GM19467 (cell line): Measurements from ENCODE around the gene MYOCD.

Source experiments
- ATAC-seq: cut with Tn5 transposase; IDR thresholded peaks from one replicate; pipeline ENCODE4 v1.9.1; 2021; ENCODE audit warnings: mild to moderate bottlenecking, moderate library complexity; ENCODE audit not compliant: unreplicated experiment

Gene MYOCD

DNA sequence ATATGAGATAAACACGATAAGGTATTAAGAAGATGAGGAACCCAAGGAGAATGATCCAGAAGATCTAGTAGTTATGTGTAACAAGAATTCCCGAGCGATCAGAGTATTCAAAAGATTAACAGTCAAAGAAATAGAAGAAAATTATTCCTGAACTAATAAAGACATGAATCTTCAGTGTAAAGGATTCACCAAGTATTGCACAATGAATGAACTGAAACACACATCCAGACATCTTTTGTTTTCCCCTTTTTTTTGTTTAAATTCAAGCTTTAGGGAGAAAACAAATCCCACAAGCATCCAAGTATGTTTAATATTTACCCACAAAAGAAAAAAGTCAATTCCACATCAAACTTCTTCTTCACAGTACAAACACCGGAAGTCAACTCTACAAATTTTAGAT, 23.7 kb upstream of the MYOCD start:
- ATAC-seq, result no peak

DNA sequence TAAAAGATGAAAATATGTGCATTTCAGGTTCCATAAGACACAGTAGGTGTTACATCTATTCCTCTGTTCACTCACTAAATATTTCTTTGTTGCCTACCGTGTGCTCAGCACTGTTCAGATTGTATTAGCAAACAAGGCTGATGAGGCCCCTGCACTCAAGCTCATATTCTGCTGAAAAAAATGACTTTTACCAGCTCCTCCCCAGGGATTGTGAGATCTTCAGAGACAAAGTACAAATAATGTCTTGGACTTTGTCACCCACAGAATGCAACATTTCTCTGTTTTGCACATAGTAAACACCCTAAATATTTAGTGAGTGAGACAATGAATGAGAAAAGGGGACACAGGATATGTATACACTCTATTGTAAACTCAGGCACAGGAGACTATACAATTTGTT, 21.9 kb upstream of the MYOCD start:
- ATAC-seq, result no peak

DNA sequence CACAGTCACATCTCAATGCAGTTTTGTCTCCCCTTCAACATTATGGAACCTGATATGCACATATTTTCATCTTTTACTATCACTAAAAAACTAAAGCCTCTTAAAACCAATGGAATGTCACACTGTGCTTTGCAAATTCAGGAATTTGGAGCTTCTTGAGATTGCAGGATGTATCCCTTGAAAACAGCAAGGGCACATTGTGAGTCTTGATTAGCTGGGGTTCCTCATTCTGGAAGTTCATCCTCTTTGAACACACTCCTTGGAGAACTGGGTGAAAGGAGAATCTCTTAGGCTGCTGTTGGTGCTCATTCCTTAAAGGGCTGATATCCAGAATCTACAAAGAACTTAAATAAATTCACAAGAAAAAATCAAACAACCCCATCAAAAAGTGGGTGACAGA, 21.1 kb upstream of the MYOCD start:
- ATAC-seq, result no peak

DNA sequence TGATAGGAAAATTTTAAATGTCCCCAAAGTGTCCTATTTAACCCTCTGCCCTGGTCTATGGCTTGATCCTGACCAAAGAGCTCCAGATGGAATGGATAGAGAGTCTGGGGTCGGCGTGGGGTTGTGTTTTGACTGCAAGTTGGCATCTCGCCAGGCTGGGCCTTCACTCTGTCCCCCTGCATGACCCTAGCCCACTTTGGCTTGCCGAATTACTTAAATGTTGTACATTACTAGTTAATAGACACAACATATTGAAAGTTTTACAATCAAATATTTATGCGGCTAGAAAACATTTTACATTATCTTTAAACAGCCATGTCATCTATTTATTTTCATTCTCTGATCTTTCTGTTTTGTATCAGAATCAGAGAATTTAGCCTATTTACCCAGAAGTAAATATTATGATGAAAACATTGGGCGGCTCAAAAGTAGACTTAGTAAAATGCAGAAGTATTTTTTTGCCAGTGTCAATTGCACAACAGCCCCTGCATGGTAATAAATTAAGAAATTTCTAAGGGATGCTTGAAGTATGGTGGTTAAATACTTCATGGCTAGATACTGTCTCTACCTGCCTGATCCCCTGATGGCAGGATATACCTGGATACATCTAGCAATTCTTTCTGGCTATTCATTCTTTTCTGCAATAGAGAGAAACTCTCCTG, 18.8 kb upstream of the MYOCD start:
- no peak for ATAC-seq

DNA sequence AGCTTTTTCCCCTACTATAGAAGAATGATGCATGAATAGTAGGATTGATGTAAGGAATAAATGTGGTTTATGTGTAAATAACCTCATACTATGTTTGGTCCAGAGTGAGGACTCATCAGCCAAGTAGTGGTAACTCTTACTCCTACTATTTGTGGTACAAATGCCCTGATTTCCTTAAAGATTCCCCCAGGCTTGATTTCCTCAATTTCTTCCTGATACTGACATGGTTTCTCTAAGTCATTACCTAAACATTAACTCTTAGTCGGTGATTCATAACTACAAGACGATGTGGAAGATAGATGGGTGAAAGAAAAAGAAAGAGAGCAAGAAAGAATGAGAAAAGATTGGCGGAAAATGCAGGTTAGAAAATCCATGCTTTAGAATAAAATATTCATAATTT, 17.2 kb upstream of the MYOCD start:
- ATAC-seq, result no peak

DNA sequence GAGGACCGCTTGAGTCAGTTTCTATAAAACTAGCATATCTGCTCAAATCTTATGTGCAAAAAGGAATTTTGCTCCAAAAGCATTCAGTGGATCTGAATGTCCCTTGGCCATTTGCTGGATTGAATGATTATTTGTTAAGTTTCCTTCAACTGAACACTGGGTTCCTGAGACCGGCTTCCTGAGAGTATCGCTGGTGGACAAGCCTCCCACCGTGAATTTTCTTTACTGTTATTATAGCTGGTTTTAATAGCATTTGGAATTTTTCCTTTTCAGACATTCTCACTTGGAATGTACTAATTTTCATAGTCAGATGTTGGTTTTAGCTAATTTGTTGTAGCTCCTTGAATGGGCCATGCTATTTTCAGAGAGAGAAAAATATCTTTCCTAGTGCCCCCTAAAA, 9.8 kb upstream of the MYOCD start:
- no peak for ATAC-seq

DNA sequence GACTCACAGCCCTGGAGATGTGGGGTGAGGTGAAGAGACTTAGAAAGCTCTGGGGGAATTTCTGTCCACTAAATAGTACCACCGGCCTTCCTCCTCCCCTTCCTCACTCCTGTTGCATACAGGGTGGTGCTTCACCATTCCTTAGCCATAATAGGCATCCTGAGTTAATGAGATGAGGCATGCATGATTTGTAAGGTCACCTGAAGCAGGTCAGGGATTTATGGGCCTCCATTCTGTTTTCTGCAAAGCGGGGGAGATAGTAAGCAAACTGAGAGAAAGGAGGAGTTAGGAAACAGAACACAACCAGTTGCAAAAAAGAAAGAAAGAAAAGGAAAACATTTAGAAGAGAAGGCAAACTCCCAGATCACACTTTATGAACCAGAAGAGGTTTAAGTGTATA, 9.3 kb upstream of the MYOCD start:
- ATAC-seq, result no peak

DNA sequence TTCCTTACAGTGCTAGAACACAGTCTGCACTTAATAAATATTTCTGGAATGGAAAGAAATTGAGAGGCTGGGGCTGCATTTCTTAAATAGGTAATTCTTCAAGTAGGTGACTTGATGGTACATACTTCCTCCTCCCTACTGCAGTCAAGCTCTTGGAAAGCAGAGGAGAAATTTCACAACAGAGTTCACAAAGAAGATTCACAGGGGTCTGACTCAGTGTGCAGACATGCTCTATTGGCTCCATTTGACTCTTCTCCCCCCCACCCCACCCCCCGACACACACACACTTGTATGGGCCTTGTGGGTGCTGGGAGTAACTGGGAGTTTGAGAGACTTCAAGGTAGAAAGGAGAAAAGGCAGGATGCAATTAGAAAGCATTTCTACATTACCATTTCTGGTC, 6.2 kb upstream of the MYOCD start:
- ATAC-seq, result no peak

DNA sequence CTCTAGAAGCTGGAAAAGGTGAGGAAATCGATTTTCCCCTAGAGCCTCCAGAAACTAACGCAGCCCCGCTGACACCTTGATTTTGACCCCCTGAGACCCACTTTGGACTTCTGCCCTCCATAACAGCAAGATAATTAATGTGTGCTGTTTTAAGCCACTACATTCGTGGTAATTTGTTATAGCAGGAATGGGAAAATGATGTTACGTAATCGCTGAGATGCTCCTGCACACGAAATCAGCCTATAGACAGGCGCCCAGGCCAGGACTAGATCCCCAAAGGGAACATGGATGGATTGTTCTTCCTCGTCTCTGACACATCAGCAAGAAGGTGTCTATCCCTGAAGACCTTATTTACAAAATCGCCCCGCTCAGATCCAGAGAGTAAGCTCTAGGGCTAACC, 1.4 kb upstream of the MYOCD start:
- no peak for ATAC-seq

DNA sequence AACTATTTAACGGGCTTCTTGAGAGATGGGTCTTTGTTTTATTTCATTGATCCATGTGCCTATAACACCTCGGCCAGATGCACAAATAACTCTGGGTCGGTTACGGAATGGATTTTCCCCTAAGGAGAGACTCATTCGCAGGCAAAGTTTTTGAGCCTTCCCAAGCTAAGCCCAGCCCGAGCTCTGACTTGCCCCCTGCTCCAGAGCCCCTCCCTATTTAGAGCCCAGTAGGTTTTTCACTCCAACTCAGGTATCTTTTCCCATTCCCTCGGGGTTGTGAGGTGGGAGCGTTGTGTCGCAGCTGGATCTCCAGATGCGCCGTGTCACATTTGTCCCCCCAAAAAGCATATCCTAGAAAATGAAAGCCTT, 812 bp upstream of the MYOCD start:
- ATAC-seq, result no peak

DNA sequence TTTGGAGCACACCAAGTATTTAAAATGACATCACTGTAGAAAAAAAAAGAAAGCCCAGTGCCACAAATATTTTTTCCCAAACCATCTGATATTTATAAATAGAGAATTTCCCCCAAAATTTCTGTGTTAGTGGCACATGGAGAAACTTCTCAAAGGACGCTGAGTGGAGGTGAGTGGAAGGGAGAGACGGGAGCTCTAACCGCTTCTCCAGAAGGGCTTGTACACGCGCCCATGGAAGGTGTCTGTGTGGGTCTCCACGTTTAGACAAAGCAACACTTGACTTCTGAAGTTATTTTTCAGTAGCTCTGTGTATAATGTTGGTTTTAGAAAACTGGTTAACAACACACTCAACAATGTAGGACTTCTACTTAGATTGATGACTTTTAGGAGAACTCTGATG, 1.0 kb downstream of the MYOCD start:
- no peak for ATAC-seq

DNA sequence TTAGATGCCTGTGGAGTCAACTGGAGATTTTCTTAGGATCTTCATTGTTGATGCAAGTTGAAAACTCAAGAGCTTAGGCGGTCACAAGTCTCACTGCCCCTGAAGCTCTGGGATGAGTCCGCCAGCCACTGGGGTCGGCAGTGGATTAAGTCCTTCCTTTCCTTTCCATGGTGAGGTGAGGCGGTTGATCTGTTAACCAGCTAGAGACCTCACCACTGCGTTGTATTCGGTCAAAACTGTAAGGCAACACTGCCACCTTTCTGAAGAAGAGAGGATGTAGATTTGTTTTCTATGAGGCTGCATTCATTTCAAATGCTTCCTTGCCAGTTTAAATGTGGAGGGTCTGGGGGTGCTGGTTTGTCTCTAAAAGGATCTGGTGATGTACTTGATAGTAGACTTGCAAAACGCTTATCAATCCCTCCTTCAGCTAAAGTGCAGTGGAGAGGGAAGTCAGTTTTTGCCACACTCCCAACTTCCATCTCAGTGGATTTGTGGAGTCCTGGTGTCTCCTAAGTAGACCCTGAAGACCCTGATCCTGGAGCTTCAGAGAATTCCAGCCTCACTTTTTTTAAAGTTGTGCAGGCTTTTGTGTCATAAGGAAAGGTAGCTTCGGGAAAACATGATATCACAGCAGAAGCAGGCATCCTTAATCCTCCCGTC, 1.7 kb downstream of the MYOCD start:
- no peak for ATAC-seq

DNA sequence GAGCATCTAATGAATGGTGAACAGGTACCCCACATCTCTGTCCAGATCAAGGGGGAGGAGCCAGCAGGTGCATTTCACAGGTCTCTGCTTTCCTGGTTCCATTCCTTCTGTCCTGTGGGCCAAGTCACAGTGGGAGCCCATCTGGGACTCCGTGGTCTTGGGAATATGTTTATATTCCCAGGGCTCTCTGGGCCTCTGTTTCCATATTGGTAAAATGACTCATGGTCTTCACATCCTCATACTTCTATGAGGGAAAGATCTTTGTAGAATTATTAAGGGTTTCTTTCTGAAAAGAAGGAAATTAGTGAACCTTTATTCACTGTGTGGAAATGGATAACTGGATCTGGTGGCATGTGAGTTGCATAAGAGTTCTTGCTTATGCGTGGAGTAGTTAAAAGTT, 6.2 kb downstream of the MYOCD start:
- no peak for ATAC-seq

DNA sequence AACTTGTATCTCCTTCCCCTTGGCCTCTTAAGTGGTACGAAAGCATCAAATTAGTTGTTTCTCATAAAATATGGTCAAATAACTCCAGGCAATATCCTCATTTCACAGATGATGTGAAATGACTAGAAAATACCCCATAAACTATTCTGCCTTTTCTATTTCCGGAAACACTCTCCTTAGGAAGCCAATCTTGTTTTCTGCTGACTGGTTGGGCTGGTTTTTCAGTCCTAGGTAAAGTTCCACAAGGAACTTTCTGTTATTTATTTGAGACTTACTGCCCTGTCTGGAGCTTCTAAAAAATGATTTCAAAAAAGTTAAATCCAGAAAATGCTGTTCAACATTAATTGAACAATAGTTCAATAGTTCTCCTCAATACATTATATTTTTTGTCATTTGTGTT, 7.3 kb downstream of the MYOCD start:
- ATAC-seq, result no peak

DNA sequence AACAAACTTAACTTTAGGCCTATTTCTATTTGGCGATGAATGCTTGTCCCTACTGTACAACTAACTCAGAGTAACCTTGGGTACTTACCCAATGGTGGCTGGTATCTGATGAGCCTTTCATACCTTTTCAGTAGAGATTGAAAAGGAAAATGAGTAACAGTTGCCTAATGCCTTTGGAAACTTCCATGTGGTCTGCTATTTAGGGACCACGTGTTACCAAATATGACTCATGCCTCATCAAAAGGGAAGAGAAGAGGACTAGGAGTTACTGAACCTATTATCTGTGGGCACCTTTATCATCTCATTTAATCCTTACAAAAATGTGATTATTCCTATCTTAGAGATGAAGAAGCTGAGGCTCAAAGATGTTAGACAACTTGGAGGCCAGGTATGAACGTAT, 8.1 kb downstream of the MYOCD start:
- ATAC-seq, result no peak

DNA sequence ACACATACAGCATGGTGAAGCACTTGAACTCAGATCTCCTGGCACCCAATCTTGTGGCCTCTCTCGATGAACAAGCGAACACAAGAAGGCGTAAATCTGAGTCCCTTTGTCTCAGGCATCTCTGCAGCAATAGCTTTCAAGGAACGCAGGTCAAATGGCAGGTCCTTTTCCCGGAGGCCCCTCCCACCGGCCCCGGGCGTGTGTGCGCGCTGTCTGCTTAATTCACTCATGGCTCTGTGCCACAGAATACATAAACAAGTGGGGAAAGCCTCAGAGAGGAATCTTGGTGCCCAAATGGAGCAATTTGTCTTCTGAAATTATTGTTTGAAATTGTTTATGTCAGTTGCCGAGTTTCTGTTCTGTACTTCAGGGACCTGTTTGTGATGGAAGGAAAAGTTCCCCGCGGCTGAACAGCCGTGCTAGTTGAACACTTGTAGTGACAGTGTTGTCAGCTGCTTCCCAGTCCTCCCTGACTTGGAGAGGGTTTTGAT, 14.8 kb downstream of the MYOCD start:
- no peak for ATAC-seq

DNA sequence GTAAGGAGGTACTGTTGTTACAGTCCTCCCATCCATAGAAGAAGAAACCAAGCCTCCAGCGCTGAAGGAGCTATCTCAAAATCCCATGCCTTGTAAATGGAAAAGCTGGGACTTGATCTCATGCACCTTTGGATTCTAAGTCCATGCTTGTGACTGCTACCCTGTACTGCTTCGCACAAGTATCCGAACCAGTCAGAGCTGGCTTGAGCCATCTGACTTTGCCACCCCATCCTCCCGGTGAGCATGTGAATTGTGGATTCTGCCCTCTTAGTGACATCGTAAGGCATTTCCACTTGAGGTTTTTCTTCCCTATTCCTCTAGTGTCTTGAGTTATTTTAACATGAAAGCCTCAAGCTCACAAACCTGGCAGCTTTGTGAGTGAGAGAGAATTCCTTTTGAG, 15.3 kb downstream of the MYOCD start:
- no peak for ATAC-seq

DNA sequence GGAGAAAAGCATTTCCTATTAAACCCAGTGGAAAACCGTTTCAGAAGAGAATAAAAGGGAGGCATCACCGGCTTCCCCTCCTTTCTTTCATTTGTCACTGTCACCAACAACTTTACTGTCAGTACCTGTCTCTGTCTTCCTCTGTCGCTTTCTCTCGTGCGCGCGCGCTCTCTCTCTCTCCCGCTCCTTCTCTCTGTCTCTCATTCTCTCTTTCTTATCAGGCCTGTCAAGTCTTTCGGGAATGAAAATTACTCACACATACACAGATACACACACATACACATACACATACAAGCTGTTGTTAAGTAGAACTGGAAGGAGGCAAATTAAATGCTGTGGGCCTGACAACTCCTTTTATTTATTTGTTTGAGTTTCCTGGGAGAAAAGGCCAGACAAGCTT, 17.6 kb downstream of the MYOCD start:
- no peak for ATAC-seq

DNA sequence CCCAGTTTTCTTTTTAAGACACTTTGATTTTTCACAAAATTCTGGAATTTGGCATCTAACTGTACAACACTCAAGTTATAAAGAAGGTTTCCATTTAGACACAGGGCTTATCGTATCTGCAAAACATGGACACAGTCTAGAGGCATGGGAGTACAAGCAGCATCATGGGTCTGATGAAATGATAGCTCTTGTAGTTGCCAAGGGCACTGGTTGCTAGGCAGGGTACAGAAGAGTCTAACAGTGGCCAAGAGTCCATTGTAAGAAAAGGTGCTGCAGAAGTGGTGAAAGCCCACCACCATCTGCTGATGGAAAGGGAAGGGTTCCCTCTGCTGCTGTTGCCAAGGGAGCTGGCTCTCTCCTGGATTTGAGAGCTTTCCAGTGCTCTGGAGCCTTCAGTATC, 20.8 kb downstream of the MYOCD start:
- no peak for ATAC-seq

DNA sequence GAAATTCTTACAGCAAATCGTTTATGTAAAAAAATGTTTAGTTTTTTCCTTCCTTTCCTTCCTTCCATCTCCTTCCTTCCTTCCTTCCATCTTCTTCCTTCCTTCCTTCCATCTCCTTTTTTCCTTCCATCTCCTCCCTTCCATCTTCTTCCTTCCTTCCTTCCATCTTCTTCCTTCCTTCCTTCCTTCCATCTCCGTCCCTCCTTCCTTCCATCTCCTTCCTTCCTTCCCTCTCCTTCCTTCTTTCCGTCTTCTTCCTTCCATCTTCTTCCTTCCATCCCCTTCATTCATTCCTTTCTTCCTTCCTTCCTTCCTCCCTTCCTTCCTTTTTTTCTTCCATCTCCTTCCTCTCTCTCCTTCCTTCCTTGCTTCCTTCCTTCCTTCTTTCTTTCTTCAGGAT, 22.7 kb downstream of the MYOCD start:
- no peak for ATAC-seq

DNA sequence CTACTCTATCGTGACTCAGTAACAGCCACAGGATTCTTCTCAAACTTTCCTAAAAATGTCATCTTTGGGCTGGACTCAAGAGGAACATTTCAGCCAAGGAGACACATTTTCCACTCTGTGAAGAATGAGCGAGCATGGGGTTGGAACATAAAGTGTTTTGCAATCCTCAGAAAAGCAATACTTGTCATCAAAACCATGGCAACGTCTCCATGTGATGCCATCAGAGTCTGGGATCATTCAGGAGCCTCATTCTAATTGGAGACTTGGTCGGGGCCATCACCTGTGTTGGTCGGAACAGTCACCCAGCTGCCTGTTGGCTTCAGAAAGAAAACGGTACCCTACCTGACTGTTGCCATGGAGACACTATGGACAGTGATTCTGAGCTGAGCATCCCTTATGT, 25.5 kb downstream of the MYOCD start:
- no peak for ATAC-seq

DNA sequence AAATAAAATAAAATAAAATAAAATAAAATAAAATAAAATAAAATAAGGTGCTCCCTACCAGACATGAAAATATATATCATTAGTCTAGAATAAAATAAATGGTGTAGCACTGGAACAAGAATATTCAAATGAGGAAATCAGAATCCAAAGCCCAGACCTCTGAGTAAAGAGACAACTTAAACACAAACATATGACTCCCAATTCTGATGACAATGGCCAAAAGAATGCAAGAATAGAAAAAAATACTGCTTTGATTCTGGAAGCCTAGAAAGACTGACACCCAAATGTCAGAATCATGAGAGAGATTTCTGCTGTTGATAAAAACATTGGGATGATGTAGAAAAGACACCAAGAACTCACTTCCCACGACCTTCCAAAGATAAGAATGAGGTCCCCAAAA, 27.9 kb downstream of the MYOCD start:
- no peak for ATAC-seq

DNA sequence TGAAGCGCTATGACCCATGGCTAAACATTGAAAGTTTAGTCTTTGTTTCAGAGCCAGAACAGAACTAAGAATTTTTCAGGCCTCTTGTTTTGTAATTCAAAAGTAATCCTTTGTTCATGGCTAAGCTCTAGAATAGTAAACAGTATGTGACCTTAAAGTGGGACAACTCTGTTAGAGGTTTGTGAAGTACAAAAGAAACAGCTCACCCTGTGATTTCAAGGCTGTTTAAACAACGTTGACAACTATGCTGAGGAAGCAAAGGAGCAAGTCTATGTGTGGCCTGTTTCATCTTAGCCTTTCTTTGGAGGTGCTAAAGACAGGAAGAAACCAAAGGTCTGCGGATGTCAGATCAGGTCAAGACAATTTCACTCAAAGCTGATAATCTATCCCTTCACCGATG, 40.4 kb downstream of the MYOCD start:
- no peak for ATAC-seq
